Measurements from ENCODE around the gene ZNF346. TPM values are rescaled to one million over a fixed set of nuclear protein-coding genes. Genes with fewer than 3 reads are reported as not detected.
A peak's percentile ranks its signal among the peaks of the same experiment; 100 is the strongest.

ZNF346 gene
- total and polyA plus RNA-seq, 2 of the 13 experiments (the other 11 are each of a cell fraction or from before 2014, with no cell fraction given) = 8.6 to 19.4 TPM

- TF ChIP-seq ZIK1 (CRISPR knock-in tag; IDR thresholded peaks at IDR 0.05; ENCODE audit: borderline replicate concordance, low read depth) (0 out of 2 replicates have a peak, but pooled peaks have one; percentile 14), ZBTB46 (CRISPR knock-in tag; IDR thresholded peaks at IDR 0.05; ENCODE audit: borderline replicate concordance) (no peak), THAP9 (CRISPR knock-in tag; IDR thresholded peaks at IDR 0.05; ENCODE audit: borderline replicate concordance) (no peak), RBM39 (IDR thresholded peaks at IDR 0.05; ENCODE audit: low read depth, low read length, poor library complexity, severe bottlenecking) (no peak), PREB (CRISPR knock-in tag; IDR thresholded peaks at IDR 0.05) (no peak), ZNF556 (CRISPR knock-in tag; IDR thresholded peaks at IDR 0.05; ENCODE audit: borderline replicate concordance) (no peak), ZKSCAN8 (CRISPR knock-in tag; IDR thresholded peaks at IDR 0.05; ENCODE audit: borderline replicate concordance) (no peak), ARNT (IDR thresholded peaks at IDR 0.05) (no peak), GATA4 (IDR thresholded peaks at IDR 0.05; ENCODE audit: borderline replicate concordance, low read depth) (no peak), ZNF660 (CRISPR knock-in tag; IDR thresholded peaks at IDR 0.05; ENCODE audit: borderline replicate concordance, low read depth) (no peak), TEF (CRISPR knock-in tag; IDR thresholded peaks at IDR 0.05) (no peak), ZNF124 (CRISPR knock-in tag; IDR thresholded peaks at IDR 0.05) (no peak), EEA1 (CRISPR knock-in tag; IDR thresholded peaks at IDR 0.05; ENCODE audit: borderline replicate concordance) (no peak), ZNF780A (CRISPR knock-in tag; IDR thresholded peaks at IDR 0.05) (no peak), ZSCAN31 (CRISPR knock-in tag; IDR thresholded peaks at IDR 0.05; ENCODE audit: low read depth) (no peak)
- TF ChIP-seq, protein P1, sequence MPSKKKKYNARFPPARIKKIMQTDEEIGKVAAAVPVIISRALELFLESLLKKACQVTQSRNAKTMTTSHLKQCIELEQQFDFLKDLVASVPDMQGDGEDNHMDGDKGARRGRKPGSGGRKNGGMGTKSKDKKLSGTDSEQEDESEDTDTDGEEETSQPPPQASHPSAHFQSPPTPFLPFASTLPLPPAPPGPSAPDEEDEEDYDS (CRISPR knock-in tag; IDR thresholded peaks at IDR 0.05) = no peak
Observed at GRCh38 chr5:177097016-177097985, 74.8 kb downstream of the ZNF346 start (continued).
